Neuronal stem cell (in vitro differentiated cells): ENCODE data around the gene SCRT2.

Source experiments
- DNase-seq: peaks from one replicate; pipeline ENCODE4 v3.0.0-alpha.2; 2013; ENCODE audit warnings: low spot score
- H2AFZ ChIP-seq: one replicate; pipeline ENCODE4 v1.6.1; 2013; ENCODE audit warnings: mild to moderate bottlenecking, low read length, inconsistent platforms
- H2AK5ac ChIP-seq: 2 replicates; pipeline ENCODE4 v1.6.1; 2013; ENCODE audit warnings: low read depth, mild to moderate bottlenecking, inconsistent platforms, low read length, moderate library complexity, mixed read lengths
- H2BK120ac ChIP-seq: 2 replicates; pipeline ENCODE4 v1.6.1; 2013; ENCODE audit warnings: low read depth, mild to moderate bottlenecking, inconsistent platforms, low read length, moderate library complexity, mixed read lengths
- H2BK12ac ChIP-seq: one replicate; pipeline ENCODE4 v1.6.1; 2013; ENCODE audit warnings: low read length, inconsistent platforms
- H2BK15ac ChIP-seq: 2 replicates; pipeline ENCODE4 v1.6.1; 2013; ENCODE audit warnings: mild to moderate bottlenecking, low read length, inconsistent platforms, mixed read lengths
- H2BK5ac ChIP-seq: one replicate; pipeline ENCODE4 v1.6.1; 2013; ENCODE audit warnings: inconsistent platforms, mild to moderate bottlenecking, low read length, moderate library complexity
- H3K14ac ChIP-seq: one replicate; pipeline ENCODE4 v1.6.1; 2013; ENCODE audit warnings: low read length, inconsistent platforms
- H3K18ac ChIP-seq: 2 replicates; pipeline ENCODE4 v1.6.1; 2013; ENCODE audit warnings: low read length, inconsistent platforms
- H3K23ac ChIP-seq: 2 replicates; pipeline ENCODE4 v1.6.1; 2013; ENCODE audit warnings: low read depth, mild to moderate bottlenecking, mixed read lengths, low read length, inconsistent platforms; ENCODE audit not compliant: poor library complexity
- H3K27ac ChIP-seq: replicated peaks from 3 replicates; pipeline ENCODE4 v1.5.1; 2013; ENCODE audit warnings: low read length, inconsistent platforms
- H3K27me3 ChIP-seq, 3 experiments: 2 replicates each; pipeline ENCODE4 v1.6.1; 2013; ENCODE audit warnings: low read length in 3 of 3, mild to moderate bottlenecking in 2 of 3, inconsistent platforms in 1 of 3, low read depth in 1 of 3, mixed read lengths in 1 of 3, moderate library complexity in 1 of 3; ENCODE audit not compliant: control insufficient read depth in 3 of 3, insufficient read depth in 3 of 3
- H3K36me3 ChIP-seq, 2 donors: replicated peaks in 1 of 2; 2 replicates each; pipeline ENCODE4 v1.6.1; 2013; ENCODE audit warnings: low read length in 2 of 2; ENCODE audit not compliant: control insufficient read depth in 2 of 2, insufficient read depth in 2 of 2
- H3K4ac ChIP-seq: 2 replicates; pipeline ENCODE4 v1.6.1; 2013; ENCODE audit warnings: inconsistent platforms, mild to moderate bottlenecking, low read length, moderate library complexity
- H3K4me1 ChIP-seq, 2 donors: 1 replicate in 1 of 2; 2 replicates in 1 of 2; pipeline ENCODE4 v1.6.1; 2013; ENCODE audit warnings: low read length in 2 of 2, low read depth in 1 of 2; ENCODE audit not compliant: control insufficient read depth in 2 of 2, insufficient read depth in 1 of 2
- H3K4me2 ChIP-seq: one replicate; pipeline ENCODE4 v1.6.1; 2013; ENCODE audit warnings: mild to moderate bottlenecking, low read length, inconsistent platforms; ENCODE audit not compliant: insufficient read depth, poor library complexity, severe bottlenecking
- H3K4me3 ChIP-seq, 2 donors: 2 replicates each; pipeline ENCODE4 v1.5.1; 2013; ENCODE audit warnings: low read length in 2 of 2, mild to moderate bottlenecking in 2 of 2, inconsistent platforms in 1 of 2, moderate library complexity in 1 of 2
- H3K79me1 ChIP-seq: one replicate; pipeline ENCODE4 v1.6.1; 2013; ENCODE audit warnings: low read depth, mild to moderate bottlenecking, inconsistent platforms, low read length, moderate library complexity
- H3K9ac ChIP-seq: one replicate; pipeline ENCODE4 v1.6.1; 2013; ENCODE audit warnings: mild to moderate bottlenecking, low read depth, low read length, inconsistent platforms; ENCODE audit not compliant: poor library complexity
- H3K9me3 ChIP-seq, 2 donors: replicated peaks in 1 of 2; 2 replicates each; pipeline versions ENCODE3 to v1.6.1; 2013; ENCODE audit warnings: low read length in 2 of 2, mild to moderate bottlenecking in 2 of 2, inconsistent platforms in 1 of 2, low read depth in 1 of 2, mixed read lengths in 1 of 2, moderate library complexity in 1 of 2; ENCODE audit not compliant: control insufficient read depth in 2 of 2, insufficient read depth in 1 of 2
- H4K8ac ChIP-seq: one replicate; pipeline ENCODE4 v1.6.1; 2013; ENCODE audit warnings: low read depth, mild to moderate bottlenecking, inconsistent platforms, low read length, moderate library complexity
- H4K91ac ChIP-seq: one replicate; pipeline ENCODE4 v1.6.1; 2013; ENCODE audit warnings: low read length, low read depth, mild to moderate bottlenecking, inconsistent platforms; ENCODE audit not compliant: poor library complexity
- WGBS, 2 donors: extraction: QIAGEN DNeasy Blood & Tissue Kit; methylation state at CpG; one replicate each; pipeline ENCODE4 v1.1.7; 2013; ENCODE audit warnings: missing lambda C conversion rate in 2 of 2, mixed read lengths in 1 of 2; ENCODE audit not compliant: insufficient read length in 2 of 2, insufficient replicate concordance in 1 of 2; ENCODE audit errors: extremely low coverage in 2 of 2; 5-methylcytosine and 5-hydroxymethylcytosine counted together

Gene SCRT2

GRCh38 chr20:623704-624103 lies 51.9 kb downstream of the SCRT2 start:
- Histone ChIP-seq H2BK15ac (no peak overlapping the region), H3K14ac (no peak overlapping the region), H2BK5ac (no peak overlapping the region), H2BK12ac (no peak overlapping the region), H3K27me3 (peaks cover 0 to 36% (median 0%) of the 10 kb centered on the region in 3 experiments), H3K36me3 (no peaks in the 10 kb centered on the region), H3K4me2 (no peak overlapping the region), H3K9me3 (no peaks in the 10 kb centered on the region), H3K4ac (no peak overlapping the region), H3K4me1 (peaks cover 0 to 6% of the 10 kb centered on the region in 2 donors), H4K91ac (no peak overlapping the region), H4K8ac (no peak overlapping the region), H3K9ac (no peak overlapping the region), H3K23ac (no peak overlapping the region), H3K27ac (no peak overlapping the region), H3K18ac (no peak overlapping the region), H2AK5ac (no peak overlapping the region), H2BK120ac (no peak overlapping the region), H3K4me3 (no peak overlapping the region), H3K79me1 (no peaks in the 10 kb centered on the region), H2AFZ (no peak overlapping the region)
- no CpG with 5 or more reads among the region's 4 CpGs for WGBS, 2 donors
- no peak for DNase-seq

- Histone ChIP-seq H3K9ac (no peak overlapping the region), H3K14ac (no peak overlapping the region), H3K4me1 (peaks cover 0 to 6% of the 10 kb centered on the region in 2 donors), H2BK5ac (no peak overlapping the region), H3K9me3 (peaks cover 1 to 4% of the 10 kb centered on the region in 2 donors), H3K27ac (no peak overlapping the region), H2AFZ (no peak overlapping the region), H4K8ac (no peak overlapping the region), H3K4ac (no peak overlapping the region), H3K23ac (no peak overlapping the region), H2BK120ac (no peak overlapping the region), H3K79me1 (no peaks in the 10 kb centered on the region), H2BK12ac (no peak overlapping the region), H3K18ac (no peak overlapping the region), H2AK5ac (no peak overlapping the region), H3K27me3 (peaks cover 0 to 33% (median 0%) of the 10 kb centered on the region in 3 experiments), H4K91ac (no peak overlapping the region), H3K4me3 (no peak overlapping the region), H2BK15ac (no peak overlapping the region), H3K4me2 (no peak overlapping the region), H3K36me3 (no peaks in the 10 kb centered on the region)
- no CpG with 5 or more reads among the region's 4 CpGs for WGBS, 2 donors
- no peak for DNase-seq
Measured at GRCh38 chr20:623021-623420, 52.6 kb downstream of the SCRT2 start.

DNA sequence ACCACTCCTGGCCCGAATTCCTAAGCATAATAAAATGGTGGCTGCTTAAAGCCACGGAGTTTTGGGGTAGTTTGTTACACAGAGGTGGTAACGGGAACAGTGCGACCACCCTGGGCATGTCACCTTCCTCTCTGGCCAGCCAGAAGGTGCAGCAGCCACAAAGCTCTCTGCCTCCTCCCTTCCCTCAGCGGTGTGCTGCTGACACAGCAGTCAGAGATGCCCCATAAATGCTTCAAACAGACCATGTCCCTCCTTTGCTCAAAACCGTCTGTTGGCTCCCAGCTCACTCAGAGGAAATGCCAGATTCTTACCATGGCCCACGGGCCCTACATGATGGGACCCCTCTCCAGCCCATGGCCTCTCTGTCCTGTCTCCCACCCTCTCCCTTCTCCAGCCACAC lies 53.4 kb downstream of the SCRT2 start:
- WGBS, 2 donors = no CpG with 5 or more reads among the region's 7 CpGs

GRCh38 chr20:621125-621756 lies 54.4 kb downstream of the SCRT2 start:
- no peak overlapping the region for H4K8ac ChIP-seq
- no peaks in the 10 kb centered on the region for H3K36me3 ChIP-seq
- no peak overlapping the region for H2BK12ac ChIP-seq
- H3K14ac ChIP-seq = no peak overlapping the region
- H2BK120ac ChIP-seq = no peak overlapping the region
- no peak overlapping the region for H3K27ac ChIP-seq
- H3K4me3 ChIP-seq = no peak overlapping the region
- no CpG with 5 or more reads among the region's 5 CpGs for WGBS, 2 donors
- H3K9me3 ChIP-seq = peaks cover 3 to 7% of the 10 kb centered on the region in 2 donors
- no peak overlapping the region for H3K23ac ChIP-seq
- no peak overlapping the region for H2BK5ac ChIP-seq
- H3K4me1 ChIP-seq = peaks cover 0 to 6% of the 10 kb centered on the region in 2 donors
- H2BK15ac ChIP-seq = no peak overlapping the region
- no peak overlapping the region for H3K4me2 ChIP-seq
- H3K79me1 ChIP-seq = no peaks in the 10 kb centered on the region
- H4K91ac ChIP-seq = no peak overlapping the region
- no peak overlapping the region for H3K4ac ChIP-seq
- H3K9ac ChIP-seq = no peak overlapping the region
- peaks cover 0 to 27% (median 0%) of the 10 kb centered on the region in 3 experiments for H3K27me3 ChIP-seq
- H3K18ac ChIP-seq = no peak overlapping the region
- no peak for DNase-seq
- peak overlapping the region; percentile 28 for H2AFZ ChIP-seq
- H2AK5ac ChIP-seq = no peak overlapping the region

More for the DNA sequence above, 53.4 kb downstream of the SCRT2 start:
- Histone ChIP-seq H3K79me1 (no peaks in the 10 kb centered on the region), H2BK120ac (no peak overlapping the region), H3K4me3 (no peak overlapping the region), H4K91ac (no peak overlapping the region), H3K36me3 (no peaks in the 10 kb centered on the region), H3K4me1 (peaks cover 0 to 6% of the 10 kb centered on the region in 2 donors), H3K4ac (no peak overlapping the region), H2BK15ac (no peak overlapping the region), H3K27me3 (peaks cover 0 to 27% (median 0%) of the 10 kb centered on the region in 3 experiments), H3K9ac (no peak overlapping the region), H4K8ac (no peak overlapping the region), H3K14ac (no peak overlapping the region), H3K18ac (no peak overlapping the region), H2AFZ (no peak overlapping the region), H3K27ac (no peak overlapping the region), H3K4me2 (no peak overlapping the region), H2BK12ac (no peak overlapping the region), H2AK5ac (no peak overlapping the region), H3K9me3 (peaks cover 3 to 7% of the 10 kb centered on the region in 2 donors), H2BK5ac (no peak overlapping the region), H3K23ac (no peak overlapping the region)
- no peak for DNase-seq
